ENCODE data around the gene DNAJC21.

The DNAJC21 gene

GRCh38 chr5:34986965-34987364 lies 57.6 kb downstream of the DNAJC21 start:
- DNase-seq = no peak

GRCh38 chr5:34991486-34992238 lies 62.3 kb downstream of the DNAJC21 start:
- DNase-seq = peak; percentile 45

- no peak for DNase-seq
Measured at GRCh38 chr5:34993951-34994350, 64.6 kb downstream of the DNAJC21 start.

GRCh38 chr5:34996261-34996660 lies 66.9 kb downstream of the DNAJC21 start:
- no peak for DNase-seq

GRCh38 chr5:34998058-34998789 lies 68.9 kb downstream of the DNAJC21 start:
- peak; percentile 89 for DNase-seq

GRCh38 chr5:35001842-35002241 lies 72.5 kb downstream of the DNAJC21 start:
- no peak for DNase-seq

GRCh38 chr5:35002459-35002858 lies 73.1 kb downstream of the DNAJC21 start:
- DNase-seq = no peak

- DNase-seq = peak; percentile 57
Measured at GRCh38 chr5:35003018-35003957, 73.9 kb downstream of the DNAJC21 start.

- DNase-seq = no peak
Measured at GRCh38 chr5:35004200-35004599, 74.8 kb downstream of the DNAJC21 start.

- no peak for DNase-seq
Measured at GRCh38 chr5:35004771-35005170, 75.4 kb downstream of the DNAJC21 start.
